Activated CD8-positive, alpha-beta memory T cell treated with anti-CD3 and anti-CD28 coated beads for 1 hour (primary cell): ENCODE results near the gene PSMD14.

Experiments used
- DNase-seq, 2 donors: peaks; one replicate each; pipeline ENCODE4 v3.0.0-alpha.2; 2020; ENCODE audit warnings: low read depth in 1 of 2; ENCODE audit errors: extremely low read depth in 1 of 2

PSMD14 gene

DNA sequence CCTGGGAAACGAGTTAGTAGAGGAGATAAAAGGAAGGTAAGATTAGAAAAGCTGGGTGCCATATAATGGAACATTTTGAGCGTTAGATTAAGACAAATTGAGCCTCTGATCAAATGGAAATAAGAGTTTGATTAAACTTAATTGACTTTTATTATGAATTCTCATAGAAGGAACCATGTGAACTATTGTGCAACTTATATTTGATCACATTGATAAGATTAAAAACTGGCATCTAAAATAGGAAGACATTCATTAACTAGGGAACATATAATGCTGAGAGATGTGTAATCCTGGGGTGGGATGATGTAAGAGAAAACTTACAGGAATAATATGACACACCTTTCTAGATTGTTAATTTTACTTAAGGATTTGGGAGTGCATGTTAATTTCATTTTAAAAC lies 130.4 kb downstream of the PSMD14 start:
- no peak for DNase-seq

GRCh38 chr2:161445097-161445496 lies 136.9 kb downstream of the PSMD14 start:
- DNase-seq, result no peak

- no peak for DNase-seq
These were observed 140.2 kb downstream of the PSMD14 start for GRCh38 chr2:161448431-161448830.
